ENCODE measurements around the gene DISP2. TPM values are rescaled to one million over a fixed set of nuclear protein-coding genes. Genes with fewer than 3 reads are reported as not detected.

Gene DISP2
- total and polyA plus RNA-seq, 4 donors = 0.08 to 0.60 (median 0.31) TPM

GRCh38 chr15:40323953-40324937 lies 33.8 kb upstream of the DISP2 start:
- 0 to 1% methylated on average over 54 to 101 of the region's 101 CpGs for WGBS, 2 donors
- Histone ChIP-seq H3K27me3 (ENCODE audit: control insufficient read depth in 1 of 2, insufficient read depth in 2 of 2, low read length in 1 of 2) (no peaks in the 10 kb centered on the region), H3K4me1 (ENCODE audit: control insufficient read depth in 1 of 2, insufficient read depth in 2 of 2, low read length in 2 of 2) (peaks cover 3 to 5% of the 10 kb centered on the region in 2 donors), H3K36me3 (ENCODE audit: control insufficient read depth in 1 of 2, insufficient read depth in 2 of 2, low read length in 1 of 2) (no peaks in the 10 kb centered on the region), H3K9me3 (ENCODE audit: control insufficient read depth, low read length) (no peaks in the 10 kb centered on the region), H3K4me3 (ENCODE audit: low read length in 2 of 2) (peak overlapping the region; percentile 96 to 97), H3K27ac (ENCODE audit: low read depth in 1 of 2, low read length in 2 of 2) (peak overlapping the region; percentile 91 to 95)
- DNase-seq = peak; percentile 69 to 86
- ATAC-seq (ENCODE audit: low FRiP score) = no peak
- intact Hi-C loops (cut with DNase I) = loop anchor here (2.0 to 5.0 kb wide), 4 partner anchors 15 to 98 kb away; partner anchors contain the start of gene CCDC9B (in 1 of the 2)

DNA sequence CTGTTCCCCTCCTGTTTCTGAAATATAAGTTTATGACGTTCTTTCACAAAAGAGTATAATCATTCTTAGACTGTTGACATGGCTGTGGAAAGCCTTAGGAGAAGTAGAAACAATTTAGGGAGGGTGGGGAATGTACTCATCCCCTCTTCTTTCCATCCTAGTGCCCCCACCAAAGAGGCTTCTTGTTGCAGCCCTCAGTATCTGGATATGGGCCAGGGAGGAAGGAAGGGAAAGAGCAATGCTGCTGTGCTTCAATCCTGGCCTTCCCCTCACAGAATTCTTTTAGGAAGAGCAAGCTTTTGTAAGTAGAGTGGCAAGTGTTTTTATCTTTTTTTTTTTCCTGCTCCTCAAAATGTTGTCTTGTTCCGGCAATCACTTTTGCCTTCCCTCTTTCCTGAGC lies 32.8 kb upstream of the DISP2 start:
- intact Hi-C loops (cut with DNase I) = no loop called here
- H3K4me1 ChIP-seq (ENCODE audit: control insufficient read depth in 1 of 2, insufficient read depth in 2 of 2, low read length in 2 of 2) = peaks cover 5% of the 10 kb centered on the region in 2 donors
- no peaks in the 10 kb centered on the region for H3K36me3 ChIP-seq (ENCODE audit: control insufficient read depth in 1 of 2, insufficient read depth in 2 of 2, low read length in 1 of 2)
- WGBS, 2 donors = 16 to 28% methylated on average over 2 of the region's 2 CpGs
- peak overlapping the region; percentile 70 to 95 for H3K27ac ChIP-seq (ENCODE audit: low read depth in 1 of 2, low read length in 2 of 2)
- peak overlapping the region; percentile 96 to 97 for H3K4me3 ChIP-seq (ENCODE audit: low read length in 2 of 2)
- no peaks in the 10 kb centered on the region for H3K9me3 ChIP-seq (ENCODE audit: control insufficient read depth, low read length)
- DNase-seq (no peak), ATAC-seq (ENCODE audit: low FRiP score) (no peak)
- H3K27me3 ChIP-seq (ENCODE audit: control insufficient read depth in 1 of 2, insufficient read depth in 2 of 2, low read length in 1 of 2) = no peaks in the 10 kb centered on the region

DNA sequence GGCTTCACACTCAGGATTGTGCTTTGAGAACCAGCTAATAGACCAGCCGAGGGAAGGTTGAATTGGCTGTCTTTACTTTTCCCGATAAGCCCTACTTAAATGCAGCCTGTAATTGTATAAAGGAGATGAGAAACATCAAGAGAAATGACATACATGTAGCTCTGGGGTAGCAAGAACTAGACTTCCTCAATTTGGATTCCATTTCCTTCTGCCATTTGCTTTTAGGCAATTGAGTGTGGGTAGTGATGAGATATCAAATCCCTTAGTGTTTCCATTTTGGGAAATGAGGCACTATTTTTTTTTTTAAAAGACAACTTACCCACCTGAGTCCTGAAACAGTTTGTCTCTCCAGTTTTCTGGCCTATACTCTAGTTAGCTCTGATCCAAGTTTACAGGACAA lies 32.3 kb upstream of the DISP2 start:
- Histone ChIP-seq H3K36me3 (ENCODE audit: control insufficient read depth in 1 of 2, insufficient read depth in 2 of 2, low read length in 1 of 2) (no peaks in the 10 kb centered on the region), H3K9me3 (ENCODE audit: control insufficient read depth, low read length) (no peaks in the 10 kb centered on the region), H3K27ac (ENCODE audit: low read depth in 1 of 2, low read length in 2 of 2) (no peak overlapping the region), H3K4me1 (ENCODE audit: control insufficient read depth in 1 of 2, insufficient read depth in 2 of 2, low read length in 2 of 2) (peaks cover 5% of the 10 kb centered on the region in 2 donors), H3K4me3 (ENCODE audit: low read length in 2 of 2) (peak overlapping the region; percentile 96 to 97), H3K27me3 (ENCODE audit: control insufficient read depth in 1 of 2, insufficient read depth in 2 of 2, low read length in 1 of 2) (no peaks in the 10 kb centered on the region)
- DNase-seq (no peak), ATAC-seq (ENCODE audit: low FRiP score) (no peak)
- intact Hi-C loops (cut with DNase I) = no loop called here
- 47% methylated on average over 2 of the region's 2 CpGs for WGBS, 2 donors

GRCh38 chr15:40327457-40327856 lies 30.6 kb upstream of the DISP2 start:
- peak overlapping the region; percentile 15 to 52 for H3K27ac ChIP-seq (ENCODE audit: low read depth in 1 of 2, low read length in 2 of 2)
- peak overlapping the region in 1 of 2 donors; percentile 21 for H3K4me3 ChIP-seq (ENCODE audit: low read length in 2 of 2)
- peaks cover 5% of the 10 kb centered on the region in 2 donors for H3K4me1 ChIP-seq (ENCODE audit: control insufficient read depth in 1 of 2, insufficient read depth in 2 of 2, low read length in 2 of 2)
- intact Hi-C loops (cut with DNase I) = no loop called here
- 7 to 8% methylated on average over 6 of the region's 6 CpGs for WGBS, 2 donors
- no peak for DNase-seq
- no peaks in the 10 kb centered on the region for H3K36me3 ChIP-seq (ENCODE audit: control insufficient read depth in 1 of 2, insufficient read depth in 2 of 2, low read length in 1 of 2)
- no peak for ATAC-seq (ENCODE audit: low FRiP score)
- H3K27me3 ChIP-seq (ENCODE audit: control insufficient read depth in 1 of 2, insufficient read depth in 2 of 2, low read length in 1 of 2) = no peaks in the 10 kb centered on the region
- no peaks in the 10 kb centered on the region for H3K9me3 ChIP-seq (ENCODE audit: control insufficient read depth, low read length)

- 2 to 7% methylated on average over 3 of the region's 3 CpGs for WGBS, 2 donors
- Histone ChIP-seq H3K36me3 (ENCODE audit: control insufficient read depth in 1 of 2, insufficient read depth in 2 of 2, low read length in 1 of 2) (no peaks in the 10 kb centered on the region), H3K27me3 (ENCODE audit: control insufficient read depth in 1 of 2, insufficient read depth in 2 of 2, low read length in 1 of 2) (no peaks in the 10 kb centered on the region), H3K4me3 (ENCODE audit: low read length in 2 of 2) (peak overlapping the region in 1 of 2 donors; percentile 21), H3K27ac (ENCODE audit: low read depth in 1 of 2, low read length in 2 of 2) (peak overlapping the region; percentile 52 to 80), H3K9me3 (ENCODE audit: control insufficient read depth, low read length) (no peaks in the 10 kb centered on the region), H3K4me1 (ENCODE audit: control insufficient read depth in 1 of 2, insufficient read depth in 2 of 2, low read length in 2 of 2) (peaks cover 5% of the 10 kb centered on the region in 2 donors)
- intact Hi-C loops (cut with DNase I) = no loop called here
- ATAC-seq (ENCODE audit: low FRiP score) (no peak), DNase-seq (peak in 1 of 2 donors; percentile 26)
Measured at GRCh38 chr15:40328176-40328575, 29.8 kb upstream of the DISP2 start.

DNA sequence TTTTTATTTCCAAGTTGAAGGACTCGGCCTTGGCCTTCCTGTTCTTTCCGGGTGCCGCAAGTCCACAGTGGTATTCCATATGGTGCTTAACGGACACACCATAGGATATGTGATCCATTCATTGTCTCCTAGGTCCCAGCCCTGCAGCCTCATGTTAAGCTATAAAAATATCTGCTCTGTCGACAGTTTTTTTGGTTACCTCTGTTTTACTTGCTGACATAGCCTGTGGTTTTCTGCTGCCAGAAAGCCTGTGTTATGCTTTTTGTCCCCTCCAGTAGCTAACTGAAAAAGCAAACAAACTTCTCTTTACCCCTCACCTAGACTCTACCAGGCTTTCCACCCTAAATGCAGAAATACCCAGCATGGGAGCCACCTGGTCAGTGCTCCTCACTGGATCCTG lies 29.3 kb upstream of the DISP2 start:
- H3K4me1 ChIP-seq (ENCODE audit: control insufficient read depth in 1 of 2, insufficient read depth in 2 of 2, low read length in 2 of 2) = peaks cover 5% of the 10 kb centered on the region in 2 donors
- H3K4me3 ChIP-seq (ENCODE audit: low read length in 2 of 2) = no peak overlapping the region
- ATAC-seq (ENCODE audit: low FRiP score) = no peak
- H3K9me3 ChIP-seq (ENCODE audit: control insufficient read depth, low read length) = no peaks in the 10 kb centered on the region
- 20 to 27% methylated on average over 5 of the region's 5 CpGs for WGBS, 2 donors
- DNase-seq = no peak
- no peaks in the 10 kb centered on the region for H3K27me3 ChIP-seq (ENCODE audit: control insufficient read depth in 1 of 2, insufficient read depth in 2 of 2, low read length in 1 of 2)
- intact Hi-C loops (cut with DNase I) = no loop called here
- H3K27ac ChIP-seq (ENCODE audit: low read depth in 1 of 2, low read length in 2 of 2) = peak overlapping the region; percentile 52 to 80
- no peaks in the 10 kb centered on the region for H3K36me3 ChIP-seq (ENCODE audit: control insufficient read depth in 1 of 2, insufficient read depth in 2 of 2, low read length in 1 of 2)

GRCh38 chr15:40329804-40330203 lies 28.2 kb upstream of the DISP2 start:
- intact Hi-C loops (cut with DNase I) = no loop called here
- no peak for ATAC-seq (ENCODE audit: low FRiP score)
- H3K36me3 ChIP-seq (ENCODE audit: control insufficient read depth in 1 of 2, insufficient read depth in 2 of 2, low read length in 1 of 2) = no peaks in the 10 kb centered on the region
- DNase-seq = peak in 1 of 2 donors; percentile 7
- H3K4me1 ChIP-seq (ENCODE audit: control insufficient read depth in 1 of 2, insufficient read depth in 2 of 2, low read length in 2 of 2) = peaks cover 5% of the 10 kb centered on the region in 2 donors
- no peaks in the 10 kb centered on the region for H3K9me3 ChIP-seq (ENCODE audit: control insufficient read depth, low read length)
- no peaks in the 10 kb centered on the region for H3K27me3 ChIP-seq (ENCODE audit: control insufficient read depth in 1 of 2, insufficient read depth in 2 of 2, low read length in 1 of 2)
- H3K27ac ChIP-seq (ENCODE audit: low read depth in 1 of 2, low read length in 2 of 2) = peak overlapping the region; percentile 30 to 75
- WGBS, 2 donors = 73 to 77% methylated on average over 7 of the region's 7 CpGs
- no peak overlapping the region for H3K4me3 ChIP-seq (ENCODE audit: low read length in 2 of 2)

DNA sequence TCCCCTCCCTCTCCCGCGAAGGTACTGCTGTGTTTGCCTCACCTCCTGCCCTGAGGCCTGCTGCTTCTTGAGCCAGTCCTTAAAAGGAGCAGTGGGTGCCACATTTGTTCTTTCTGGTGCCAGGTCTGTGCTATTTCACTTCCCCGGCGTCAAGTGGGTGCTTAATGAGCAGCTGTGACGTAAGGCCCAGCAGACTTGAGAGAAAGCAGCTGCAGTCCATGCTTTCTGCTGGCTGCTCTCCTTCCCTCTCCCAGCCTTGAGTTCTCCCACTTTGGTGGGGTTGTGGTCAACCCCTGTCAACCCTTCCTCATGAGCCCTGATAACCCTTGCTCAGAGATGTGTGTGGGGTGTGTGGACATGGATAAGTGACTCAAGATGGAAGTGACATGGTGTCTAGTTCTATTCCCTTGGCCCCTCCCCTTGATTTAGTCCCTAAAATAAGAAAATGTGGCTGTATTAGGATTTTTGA lies 27.6 kb upstream of the DISP2 start:
- Histone ChIP-seq H3K27me3 (ENCODE audit: control insufficient read depth in 1 of 2, insufficient read depth in 2 of 2, low read length in 1 of 2) (no peaks in the 10 kb centered on the region), H3K36me3 (ENCODE audit: control insufficient read depth in 1 of 2, insufficient read depth in 2 of 2, low read length in 1 of 2) (no peaks in the 10 kb centered on the region), H3K4me1 (ENCODE audit: control insufficient read depth in 1 of 2, insufficient read depth in 2 of 2, low read length in 2 of 2) (peaks cover 5% of the 10 kb centered on the region in 2 donors), H3K27ac (ENCODE audit: low read depth in 1 of 2, low read length in 2 of 2) (peak overlapping the region in 1 of 2 donors; percentile 75), H3K4me3 (ENCODE audit: low read length in 2 of 2) (no peak overlapping the region), H3K9me3 (ENCODE audit: control insufficient read depth, low read length) (no peaks in the 10 kb centered on the region)
- 18 to 19% methylated on average over 5 of the region's 5 CpGs for WGBS, 2 donors
- intact Hi-C loops (cut with DNase I) = no loop called here
- ATAC-seq (ENCODE audit: low FRiP score) = peak; percentile 42
- peak in 1 of 2 donors; percentile 75 for DNase-seq
